PC-3 (cell line): Measurements from ENCODE around the gene AGBL1. TPM values are rescaled to one million over a fixed set of nuclear protein-coding genes. Genes with fewer than 3 reads are reported as not detected.

Source experiments
- ATAC-seq: fragments of 200-7000 bp; cut with Tn5 transposase; 2 replicates; pipeline ENCODE4 v1.9.1; 2020; ENCODE audit warnings: mild to moderate bottlenecking, moderate library complexity
- BruUV-seq: library from RNA; stranded (reverse); fragments of 400-500 nt; replicated peaks from 2 replicates; lab custom pipeline; 2021; lab: Mats Ljungman, UMichigan
- CTCF ChIA-PET: fragments of 300-600 bp; sonication (Branson Sonifier 250); formaldehyde crosslinking; loops from one replicate; lab custom pipeline; 2022; ENCODE audit warnings: antibody characterized with exemption; lab: Charles Lee
- POLR2A ChIA-PET: fragments of 300-600 bp; sonication (Branson Sonifier 250); formaldehyde crosslinking; loops from one replicate; lab custom pipeline; 2022; ENCODE audit warnings: antibody characterized with exemption; ENCODE audit not compliant: unreplicated experiment; lab: Charles Lee
- DNase-seq: peaks from one replicate; pipeline ENCODE4 v3.0.0-alpha.2; 2015
- H2AFZ ChIP-seq: fragments of 300-600 bp; sonication (generic); 2 replicates; pipeline ENCODE4 v1.6.0; 2016; ENCODE audit warnings: antibody characterized with exemption, low read length
- H3F3A ChIP-seq: fragments of 300-600 bp; sonication (generic); one replicate; pipeline ENCODE4 v1.6.0; 2017; ENCODE audit warnings: antibody characterized with exemption, low read length, control low read depth, mild to moderate bottlenecking; ENCODE audit not compliant: unreplicated experiment
- H3K27ac ChIP-seq: fragments of 300-600 bp; sonication (generic); 2 replicates; pipeline ENCODE4 v1.5.1; 2016; ENCODE audit warnings: mild to moderate bottlenecking, low read length
- H3K27me3 ChIP-seq: fragments of 300-600 bp; sonication (generic); 2 replicates; pipeline ENCODE4 v1.6.1; 2016; ENCODE audit warnings: low read length, mixed read lengths
- H3K36me3 ChIP-seq: fragments of 300-600 bp; sonication (generic); 2 replicates; pipeline ENCODE4 v1.6.1; 2016; ENCODE audit warnings: low read depth, mixed run types, low read length, mixed read lengths
- H3K4me1 ChIP-seq: fragments of 300-600 bp; sonication (generic); 2 replicates; pipeline ENCODE4 v1.5.1; 2016; ENCODE audit warnings: low read length; ENCODE audit not compliant: insufficient read depth
- H3K4me2 ChIP-seq: fragments of 300-600 bp; sonication (generic); 2 replicates; pipeline ENCODE4 v1.6.0; 2016; ENCODE audit warnings: low read length
- H3K4me3 ChIP-seq: fragments of 300-600 bp; sonication (generic); 2 replicates; pipeline ENCODE4 v1.5.1; 2016; ENCODE audit warnings: mild to moderate bottlenecking, low read length, mixed read lengths
- H3K79me2 ChIP-seq: fragments of 300-600 bp; sonication (generic); 2 replicates; pipeline ENCODE4 v1.6.1; 2017; ENCODE audit warnings: low read length, mixed read lengths
- H3K9ac ChIP-seq: fragments of 300-600 bp; sonication (generic); 2 replicates; pipeline ENCODE4 v1.6.0; 2016; ENCODE audit warnings: mild to moderate bottlenecking, low read length
- H3K9me2 ChIP-seq: fragments of 300-600 bp; sonication (generic); replicated peaks from 2 replicates; pipeline ENCODE4 v1.6.1; 2016; ENCODE audit warnings: mixed run types, low read length, mixed read lengths
- H3K9me3 ChIP-seq: fragments of 300-600 bp; sonication (generic); 2 replicates; pipeline ENCODE4 v1.6.1; 2016; ENCODE audit warnings: low read length, mixed read lengths
- H4K20me1 ChIP-seq: fragments of 300-600 bp; sonication (generic); 2 replicates; pipeline ENCODE4 v1.6.1; 2016; ENCODE audit warnings: low read length, mixed read lengths
- CTCF ChIP-seq: fragments of 300-600 bp; sonication (generic); conservative IDR thresholded peaks from 2 replicates; pipeline ENCODE4 v1.5.1; 2017; ENCODE audit warnings: antibody characterized with exemption, low read depth, mild to moderate bottlenecking, low read length
- EZH2 ChIP-seq: fragments of 300-600 bp; sonication (generic); IDR thresholded peaks from one replicate; pipeline ENCODE4 v1.6.1; 2017; ENCODE audit warnings: antibody characterized with exemption, mild to moderate bottlenecking, low read length; ENCODE audit not compliant: unreplicated experiment
- EZH2phosphoT487 ChIP-seq: fragments of 300-600 bp; sonication (generic); IDR thresholded peaks from 2 replicates; pipeline ENCODE4 v1.6.1; 2018; ENCODE audit warnings: mild to moderate bottlenecking, antibody characterized with exemption, low read length, borderline replicate concordance
- intact Hi-C: fragments of 100-400 bp; cut with micrococcal nuclease; formaldehyde crosslinking; loops from 2 replicates; pipeline ENCODE4 v1.9.0; 2023
- total RNA-seq: library from RNA; depleted of rRNA; stranded (reverse); fragments of >200 nt; gene quantifications from 2 replicates; pipeline ENCODE4 v1.2.3, GENCODE V29; 2014

AGBL1 gene
- total RNA-seq, 1 experiment from 2014 or later: not detected

- ChIA-PET POLR2A (no interaction called here), CTCF (no interaction called here)
- Histone ChIP-seq H3K36me3 (no peaks in the 10 kb centered on the region), H3K4me3 (no peak overlapping the region), H3K4me2 (no peak overlapping the region), H4K20me1 (no peaks in the 10 kb centered on the region), H3K79me2 (no peaks in the 10 kb centered on the region), H3K4me1 (0 out of 2 replicates have a peak, but pooled peaks cover 7% of the 10 kb centered on the region), H3K9me3 (no peaks in the 10 kb centered on the region), H3K27me3 (no peaks in the 10 kb centered on the region), H2AFZ (no peak overlapping the region), H3K9ac (no peak overlapping the region), H3K9me2 (no peaks in the 10 kb centered on the region), H3K27ac (no peak overlapping the region), H3F3A (no peaks in the 10 kb centered on the region)
- DNase-seq (no peak), ATAC-seq (no peak)
- intact Hi-C loops: no loop called here
- BruUV-seq: no TSS peak
- TF ChIP-seq EZH2 (no peak), CTCF (no peak), EZH2phosphoT487 (no peak)
Measured at GRCh38 chr15:86616771-86617170, 537.1 kb downstream of the AGBL1 start.

GRCh38 chr15:86620157-86620556 lies 540.5 kb downstream of the AGBL1 start:
- Histone ChIP-seq H3K9ac (no peak overlapping the region), H3K4me2 (no peak overlapping the region), H3K36me3 (no peaks in the 10 kb centered on the region), H3K9me2 (no peaks in the 10 kb centered on the region), H3K79me2 (no peaks in the 10 kb centered on the region), H3K4me3 (no peak overlapping the region), H3K27ac (no peak overlapping the region), H3K4me1 (peaks cover 11% of the 10 kb centered on the region), H2AFZ (no peak overlapping the region), H4K20me1 (no peaks in the 10 kb centered on the region), H3K27me3 (no peaks in the 10 kb centered on the region), H3K9me3 (no peaks in the 10 kb centered on the region), H3F3A (no peaks in the 10 kb centered on the region)
- no TSS peak for BruUV-seq
- no peak for TF ChIP-seq EZH2phosphoT487
- no peak for TF ChIP-seq EZH2
- TF ChIP-seq CTCF: no peak
- CTCF ChIA-PET: no interaction called here
- ATAC-seq (no peak), DNase-seq (no peak)
- intact Hi-C loops: no loop called here
- POLR2A ChIA-PET: no interaction called here

GRCh38 chr15:86620641-86621349 lies 541.1 kb downstream of the AGBL1 start:
- ChIA-PET POLR2A (no interaction called here), CTCF (no interaction called here)
- no peak for ATAC-seq

More at GRCh38 chr15:86620641-86621349, 541.1 kb downstream of the AGBL1 start:
- H3K9me3 ChIP-seq: no peaks in the 10 kb centered on the region
- no peaks in the 10 kb centered on the region for H3K9me2 ChIP-seq
- H4K20me1 ChIP-seq: no peaks in the 10 kb centered on the region
- H3K4me3 ChIP-seq: no peak overlapping the region
- no peaks in the 10 kb centered on the region for H3K27me3 ChIP-seq
- DNase-seq: no peak
- intact Hi-C loops: no loop called here
- no TSS peak for BruUV-seq
- no peaks in the 10 kb centered on the region for H3K36me3 ChIP-seq
- TF ChIP-seq CTCF (no peak), EZH2 (no peak), EZH2phosphoT487 (no peak)
- H3K27ac ChIP-seq: no peak overlapping the region
- no peak overlapping the region for H2AFZ ChIP-seq
- H3K79me2 ChIP-seq: no peaks in the 10 kb centered on the region
- H3F3A ChIP-seq: no peaks in the 10 kb centered on the region
- no peak overlapping the region for H3K9ac ChIP-seq
- no peak overlapping the region for H3K4me2 ChIP-seq
- peaks cover 11% of the 10 kb centered on the region for H3K4me1 ChIP-seq
